CD8-positive, alpha-beta memory T cell (primary cell): ENCODE measurements around the gene RDH8. TPM values are rescaled to one million over a fixed set of nuclear protein-coding genes. Genes with fewer than 3 reads are reported as not detected.
A peak's percentile ranks its signal among the peaks of the same experiment; 100 is the strongest.

Experiments used
- CTCF ChIA-PET: fragments of 350-600 bp; sonication (Branson Sonifier 250); formaldehyde crosslinking; loops from one replicate; lab custom pipeline; 2021; ENCODE audit warnings: antibody characterized with exemption; lab: Charles Lee
- POLR2A ChIA-PET: fragments of 350-600 bp; sonication (Branson Sonifier 250); formaldehyde crosslinking; loops from one replicate; lab custom pipeline; 2021; ENCODE audit warnings: antibody characterized with exemption; lab: Charles Lee
- DNase-seq, 5 donors: peaks; one replicate each; pipeline versions ENCODE4 v3.0.0 to v3.0.0-alpha.2; 2020 to 2022; ENCODE audit warnings: mixed read lengths in 1 of 5
- H3K27ac ChIP-seq: one replicate; pipeline ENCODE4 v1.7.0; 2013; ENCODE audit warnings: low read depth, mild to moderate bottlenecking, low read length, moderate library complexity
- H3K27me3 ChIP-seq: 2 replicates; pipeline ENCODE4 v1.7.0; 2013; ENCODE audit warnings: low read length, mild to moderate bottlenecking; ENCODE audit not compliant: insufficient read depth, poor library complexity, severe bottlenecking
- H3K36me3 ChIP-seq: 2 replicates; pipeline ENCODE4 v1.7.0; 2013; ENCODE audit warnings: mild to moderate bottlenecking, low read length, moderate library complexity; ENCODE audit not compliant: insufficient read depth
- H3K4me1 ChIP-seq: 2 replicates; pipeline ENCODE4 v1.7.0; 2013; ENCODE audit warnings: mild to moderate bottlenecking, low read length, moderate library complexity; ENCODE audit not compliant: insufficient read depth
- H3K4me3 ChIP-seq: 2 replicates; pipeline ENCODE4 v1.7.0; 2013; ENCODE audit warnings: mild to moderate bottlenecking, low read length
- H3K9me3 ChIP-seq: 2 replicates; pipeline ENCODE4 v1.7.0; 2013; ENCODE audit warnings: mild to moderate bottlenecking, low read length
- H3K27ac Mint-ChIP-seq, 8 donors: one replicate each; pipeline ENCODE4 v1.8.0; 2020 to 2021; ENCODE audit warnings: mixed read lengths in 8 of 8, mild to moderate bottlenecking in 6 of 8, inconsistent platforms in 3 of 8, moderate library complexity in 3 of 8
- H3K27me3 Mint-ChIP-seq, 2 donors: one replicate each; pipeline ENCODE4 v1.8.0; 2020 to 2021; ENCODE audit warnings: mixed read lengths in 2 of 2, mild to moderate bottlenecking in 1 of 2, moderate library complexity in 1 of 2
- H3K36me3 Mint-ChIP-seq, 3 donors: one replicate each; pipeline ENCODE4 v1.8.0; 2020 to 2021; ENCODE audit warnings: mixed read lengths in 3 of 3, inconsistent platforms in 1 of 3, mild to moderate bottlenecking in 1 of 3
- H3K4me1 Mint-ChIP-seq, 3 donors: one replicate each; pipeline ENCODE4 v1.8.0; 2020 to 2021; ENCODE audit warnings: mixed read lengths in 3 of 3, inconsistent platforms in 1 of 3, mild to moderate bottlenecking in 1 of 3
- H3K4me3 Mint-ChIP-seq, 7 donors: one replicate each; pipeline ENCODE4 v1.8.0; 2020 to 2021; ENCODE audit warnings: mixed read lengths in 7 of 7, mild to moderate bottlenecking in 6 of 7, moderate library complexity in 4 of 7, inconsistent platforms in 2 of 7
- H3K9me3 Mint-ChIP-seq, 5 donors: one replicate each; pipeline ENCODE4 v1.8.0; 2020 to 2022; ENCODE audit warnings: mixed read lengths in 5 of 5, mild to moderate bottlenecking in 3 of 5, moderate library complexity in 2 of 5, inconsistent platforms in 1 of 5
- polyA plus RNA-seq: library from polyadenylated mRNA; unstranded; fragments of 300-500 nt; fragmentation: Illumina TruSeq; gene quantifications from one replicate; pipeline ENCODE4 v1.2.3, GENCODE V29; 2021
- total RNA-seq, 2 experiments: library from RNA; stranded (reverse); gene quantifications; one replicate each; pipeline ENCODE4 v1.2.3, GENCODE V29; 2021

The RDH8 gene
- total and polyA plus RNA-seq, 3 experiments from 2014 or later: not detected

DNA sequence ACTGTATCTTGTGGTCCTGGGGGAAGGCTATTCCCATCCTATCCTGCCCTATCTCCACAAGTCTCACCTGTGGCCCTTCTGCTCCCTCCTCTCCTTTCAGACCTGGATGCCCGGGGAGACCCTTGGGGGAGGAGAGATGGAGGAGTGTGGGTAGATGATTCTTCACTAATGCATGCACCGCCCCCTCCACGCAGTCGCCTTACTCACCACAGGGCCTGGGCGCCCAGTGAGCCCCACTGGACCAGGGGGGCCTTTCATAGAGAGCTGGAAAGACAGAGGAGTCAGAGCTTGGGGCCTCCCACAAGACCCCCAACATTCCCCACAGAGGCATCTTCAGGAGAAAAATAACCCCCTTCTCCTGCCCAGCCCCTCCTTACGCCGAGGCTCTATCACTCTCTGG is 17.3 kb upstream of the RDH8 start:
- POLR2A ChIA-PET: no interaction called here
- no peaks in the 10 kb centered on the region for H3K4me1 ChIP-seq
- H3K4me3 ChIP-seq: no peak overlapping the region
- Mint-ChIP-seq H3K9me3 (no peaks in the 10 kb centered on the region), H3K4me3 (no peak overlapping the region), H3K27me3 (peaks cover 23 to 40% of the 10 kb centered on the region in 2 donors), H3K36me3 (peaks cover 0 to 4% (median 4%) of the 10 kb centered on the region in 3 donors), H3K4me1 (peaks cover 2 to 8% (median 4%) of the 10 kb centered on the region in 3 donors), H3K27ac (peak overlapping the region in 1 of 8 donors; percentile 64)
- no peaks in the 10 kb centered on the region for H3K27me3 ChIP-seq
- CTCF ChIA-PET: no interaction called here
- no peak for DNase-seq
- no peaks in the 10 kb centered on the region for H3K9me3 ChIP-seq
- no peak overlapping the region for H3K27ac ChIP-seq
- no peaks in the 10 kb centered on the region for H3K36me3 ChIP-seq

DNA sequence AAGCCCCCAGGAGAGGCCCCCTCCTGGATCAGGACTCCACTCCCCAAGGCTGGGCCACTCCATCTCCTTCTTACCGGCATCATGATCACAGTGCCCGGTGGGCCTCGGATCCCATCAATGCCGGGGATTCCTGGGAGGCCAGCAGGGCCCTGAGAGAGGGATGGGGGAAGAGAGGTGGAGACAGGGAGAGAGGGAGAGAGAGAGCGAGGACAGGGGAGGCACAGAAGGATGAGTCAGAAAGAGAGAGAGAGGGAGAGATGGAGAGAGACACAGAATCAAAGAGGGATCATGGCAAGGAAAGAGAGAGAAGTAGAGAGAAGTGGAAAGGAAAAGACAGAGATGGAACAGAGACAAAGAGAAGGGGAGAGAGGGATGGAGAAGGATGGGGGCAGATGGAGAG is 16.7 kb upstream of the RDH8 start:
- H3K4me3 ChIP-seq: no peak overlapping the region
- H3K4me3 Mint-ChIP-seq: no peak overlapping the region
- peak overlapping the region in 3 of 8 donors; percentile 4 to 51 (median 21) for H3K27ac Mint-ChIP-seq
- no peaks in the 10 kb centered on the region for H3K9me3 Mint-ChIP-seq
- DNase-seq: no peak
- H3K9me3 ChIP-seq: no peaks in the 10 kb centered on the region
- H3K27me3 ChIP-seq: no peaks in the 10 kb centered on the region
- CTCF ChIA-PET: no interaction called here
- no peaks in the 10 kb centered on the region for H3K4me1 ChIP-seq
- POLR2A ChIA-PET: no interaction called here
- peaks cover 0 to 4% (median 1%) of the 10 kb centered on the region in 3 donors for H3K36me3 Mint-ChIP-seq
- peaks cover 2 to 8% (median 4%) of the 10 kb centered on the region in 3 donors for H3K4me1 Mint-ChIP-seq
- peaks cover 21 to 37% of the 10 kb centered on the region in 2 donors for H3K27me3 Mint-ChIP-seq
- no peak overlapping the region for H3K27ac ChIP-seq
- no peaks in the 10 kb centered on the region for H3K36me3 ChIP-seq

DNA sequence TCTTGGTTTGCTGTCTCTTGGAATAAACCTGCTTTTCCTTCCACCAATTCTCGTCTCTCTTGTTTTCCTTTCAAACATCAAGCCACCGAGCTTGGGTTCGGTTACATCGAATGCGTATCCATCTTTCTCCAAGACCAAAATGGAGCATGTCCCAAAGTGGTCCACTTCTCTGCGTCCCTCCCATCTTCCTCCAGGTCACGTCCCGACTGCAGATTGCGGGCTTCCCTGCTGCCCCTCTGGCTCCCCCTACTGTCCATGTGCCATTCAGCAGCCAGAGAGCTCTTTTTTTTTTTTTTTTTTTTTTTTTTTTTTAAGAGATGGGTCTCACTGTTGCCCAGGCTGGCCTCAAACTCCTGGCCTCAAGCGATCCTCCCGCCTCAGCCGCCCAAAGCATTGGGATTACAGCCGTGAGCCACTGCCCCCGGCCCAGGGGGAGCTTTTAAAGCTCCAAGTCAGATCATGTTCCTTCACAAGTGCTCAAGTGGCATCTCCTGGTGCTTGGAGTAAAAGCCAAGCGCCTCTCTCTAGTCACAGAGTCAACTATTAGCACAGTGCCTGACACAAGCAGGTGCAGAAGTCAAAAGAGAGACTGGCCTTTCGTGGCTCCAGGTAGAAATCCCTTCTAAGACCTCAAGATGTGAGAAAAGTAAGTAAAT is 13.0 kb upstream of the RDH8 start:
- Mint-ChIP-seq H3K27me3 (peaks cover 28 to 62% of the 10 kb centered on the region in 2 donors), H3K9me3 (peaks cover 0 to 4% (median 0%) of the 10 kb centered on the region in 5 donors), H3K36me3 (peaks cover 0 to 11% (median 1%) of the 10 kb centered on the region in 3 donors), H3K27ac (peak overlapping the region in 4 of 8 donors; percentile 4 to 82 (median 44)), H3K4me1 (peaks cover 8 to 35% (median 11%) of the 10 kb centered on the region in 3 donors), H3K4me3 (no peak overlapping the region)
- CTCF ChIA-PET: interaction anchor here (1.0 to 2.7 kb wide), 7 partner anchors 10 to 69 kb away, joined by 3 to 14 read pairs (median 5); partner anchors contain the start of gene COL5A3
- POLR2A ChIA-PET: interaction anchor here (0.6 to 1.0 kb wide), 2 partner anchors 143 to 872 kb away, joined by 3 to 8 read pairs; no protein-coding TSS in a partner anchor
- Histone ChIP-seq H3K9me3 (no peaks in the 10 kb centered on the region), H3K4me3 (no peak overlapping the region), H3K36me3 (no peaks in the 10 kb centered on the region), H3K27ac (no peak overlapping the region), H3K4me1 (no peaks in the 10 kb centered on the region), H3K27me3 (no peaks in the 10 kb centered on the region)
- DNase-seq: peak; percentile 45 to 67 (median 56)

DNA sequence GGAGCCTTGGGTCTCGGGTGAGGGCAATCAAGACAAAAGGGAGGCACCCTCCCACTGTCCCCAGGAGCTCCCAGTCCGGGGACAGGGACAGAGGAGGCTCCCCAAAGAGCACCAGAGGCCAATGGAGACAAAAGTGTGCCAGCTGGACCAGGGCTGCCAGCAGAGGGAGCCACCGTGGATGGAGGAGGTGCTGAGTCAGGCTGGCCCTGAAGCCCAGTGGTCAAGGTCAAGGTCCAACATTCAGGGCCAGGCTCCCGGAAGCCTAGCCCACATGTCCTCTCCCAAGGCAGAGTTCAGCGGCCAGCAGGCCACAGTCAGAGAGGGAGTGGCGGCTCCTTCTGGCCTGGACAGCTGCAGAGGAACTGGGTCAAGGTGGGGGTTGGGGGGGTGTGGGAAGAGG is 11.4 kb upstream of the RDH8 start:
- H3K27ac Mint-ChIP-seq: no peak overlapping the region
- H3K36me3 Mint-ChIP-seq: peaks cover 0 to 11% (median 1%) of the 10 kb centered on the region in 3 donors
- H3K27me3 Mint-ChIP-seq: peaks cover 30 to 68% of the 10 kb centered on the region in 2 donors
- Histone ChIP-seq H3K4me1 (no peaks in the 10 kb centered on the region), H3K4me3 (no peak overlapping the region), H3K27me3 (peaks cover 4% of the 10 kb centered on the region), H3K9me3 (no peaks in the 10 kb centered on the region), H3K27ac (no peak overlapping the region), H3K36me3 (no peaks in the 10 kb centered on the region)
- ChIA-PET POLR2A (no interaction called here), CTCF (no interaction called here)
- H3K4me3 Mint-ChIP-seq: peak overlapping the region in 1 of 7 donors; percentile 78
- peaks cover 0 to 4% (median 0%) of the 10 kb centered on the region in 5 donors for H3K9me3 Mint-ChIP-seq
- H3K4me1 Mint-ChIP-seq: peaks cover 15 to 41% (median 16%) of the 10 kb centered on the region in 3 donors
- DNase-seq: no peak

DNA sequence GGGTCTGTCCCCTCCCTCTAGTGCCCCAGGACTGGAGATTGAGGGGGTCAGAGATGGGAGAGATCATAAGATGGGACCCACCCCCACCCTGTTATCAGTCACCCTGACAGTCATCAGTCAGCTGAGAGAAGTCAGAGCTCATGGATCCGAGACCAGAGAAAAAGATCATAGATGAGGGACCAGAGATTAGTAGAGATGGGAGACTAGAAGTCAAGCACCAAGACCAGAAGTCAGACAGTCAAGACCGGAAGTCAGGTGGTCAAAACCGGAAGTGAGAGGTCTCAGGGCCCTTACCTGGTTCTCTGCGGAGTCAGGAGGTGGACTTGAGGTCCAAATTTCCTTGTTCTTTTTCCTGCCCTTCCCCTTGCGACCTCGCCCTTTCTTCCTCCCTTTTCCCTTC is 10.0 kb upstream of the RDH8 start:
- no peak overlapping the region for H3K27ac ChIP-seq
- Mint-ChIP-seq H3K27ac (peak overlapping the region in 4 of 8 donors; percentile 12 to 89 (median 70)), H3K4me1 (peaks cover 20 to 52% (median 21%) of the 10 kb centered on the region in 3 donors), H3K4me3 (peak overlapping the region in 4 of 7 donors; percentile 26 to 81 (median 56)), H3K9me3 (peaks cover 0 to 4% (median 0%) of the 10 kb centered on the region in 5 donors), H3K27me3 (peaks cover 29 to 74% of the 10 kb centered on the region in 2 donors), H3K36me3 (peaks cover 0 to 11% (median 1%) of the 10 kb centered on the region in 3 donors)
- no peaks in the 10 kb centered on the region for H3K36me3 ChIP-seq
- no peaks in the 10 kb centered on the region for H3K9me3 ChIP-seq
- no peak for DNase-seq
- CTCF ChIA-PET: no interaction called here
- no peaks in the 10 kb centered on the region for H3K4me1 ChIP-seq
- peaks cover 9% of the 10 kb centered on the region for H3K27me3 ChIP-seq
- POLR2A ChIA-PET: no interaction called here
- no peak overlapping the region for H3K4me3 ChIP-seq

DNA sequence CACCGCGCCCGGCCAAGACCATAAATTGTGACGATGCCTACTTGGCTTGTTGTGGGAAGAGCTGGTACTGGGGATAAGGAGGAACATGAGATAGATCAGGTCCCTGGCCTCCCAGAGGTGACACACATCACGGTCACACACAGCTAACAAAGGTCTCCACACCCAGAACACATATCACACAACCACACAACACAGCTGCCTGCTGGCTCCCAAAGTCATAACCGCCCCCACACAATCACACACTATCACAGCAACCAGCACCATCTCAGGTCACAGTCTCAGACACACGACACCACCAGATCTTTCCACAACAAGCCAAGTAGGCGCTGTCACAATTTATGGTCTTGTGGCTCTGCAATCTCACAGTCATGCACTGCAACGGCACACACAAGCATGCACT is 8.7 kb upstream of the RDH8 start:
- Mint-ChIP-seq H3K4me3 (peak overlapping the region in 5 of 7 donors; percentile 30 to 86 (median 81)), H3K4me1 (peaks cover 27 to 61% (median 29%) of the 10 kb centered on the region in 3 donors), H3K27ac (peak overlapping the region in 5 of 8 donors; percentile 13 to 77 (median 70)), H3K9me3 (peaks cover 0 to 4% (median under 1%) of the 10 kb centered on the region in 5 donors), H3K36me3 (peaks cover 0 to 11% (median 1%) of the 10 kb centered on the region in 3 donors), H3K27me3 (peaks cover 33 to 77% of the 10 kb centered on the region in 2 donors)
- ChIA-PET CTCF (no interaction called here), POLR2A (no interaction called here)
- no peak for DNase-seq
- no peak overlapping the region for H3K27ac ChIP-seq
- no peak overlapping the region for H3K4me3 ChIP-seq
- H3K36me3 ChIP-seq: no peaks in the 10 kb centered on the region
- peaks cover 1% of the 10 kb centered on the region for H3K4me1 ChIP-seq
- H3K27me3 ChIP-seq: peaks cover 14% of the 10 kb centered on the region
- no peaks in the 10 kb centered on the region for H3K9me3 ChIP-seq

DNA sequence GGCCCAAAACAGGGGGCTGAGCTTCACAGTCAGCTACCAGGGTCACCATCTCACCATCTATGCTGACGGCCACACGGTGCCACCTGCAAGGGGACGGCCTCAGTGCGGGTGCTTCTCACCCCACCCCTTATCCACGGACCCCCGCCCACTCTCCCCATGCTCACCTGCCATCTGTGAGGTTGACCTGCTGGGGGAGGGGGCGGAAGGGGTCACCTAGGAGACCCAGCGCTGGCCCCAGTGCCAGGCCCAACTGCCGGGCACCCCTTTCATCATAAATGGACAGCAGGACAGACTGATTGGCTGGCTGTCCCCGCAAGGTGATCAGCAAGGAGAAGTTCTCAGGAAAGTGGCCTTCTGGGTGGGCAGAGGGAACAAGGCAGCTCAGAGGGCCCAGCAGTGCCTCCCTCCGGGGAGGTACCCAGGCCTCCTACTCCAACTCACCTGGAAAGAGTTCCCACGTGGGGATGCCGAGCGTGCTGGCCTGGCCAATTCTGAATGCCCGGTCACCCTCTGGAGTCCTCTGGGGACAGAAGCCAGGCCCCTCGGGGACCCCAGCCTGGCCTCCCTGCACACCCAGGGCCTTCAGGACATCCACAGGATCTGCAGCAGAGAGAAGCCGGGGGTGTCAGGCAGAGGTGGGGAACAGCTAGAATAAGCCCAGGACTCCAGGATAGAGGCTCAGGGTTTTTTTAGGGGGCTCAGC is 7.5 kb upstream of the RDH8 start:
- Mint-ChIP-seq H3K4me1 (peaks cover 27 to 58% (median 30%) of the 10 kb centered on the region in 3 donors), H3K4me3 (peak overlapping the region in 6 of 7 donors; percentile 56 to 90 (median 83)), H3K27ac (peak overlapping the region in 5 of 8 donors; percentile 12 to 87 (median 60)), H3K27me3 (peaks cover 33 to 70% of the 10 kb centered on the region in 2 donors), H3K9me3 (peaks cover 0 to 4% (median 2%) of the 10 kb centered on the region in 5 donors), H3K36me3 (peaks cover 0 to 8% (median 0%) of the 10 kb centered on the region in 3 donors)
- H3K36me3 ChIP-seq: no peaks in the 10 kb centered on the region
- no peak overlapping the region for H3K27ac ChIP-seq
- CTCF ChIA-PET: no interaction called here
- H3K4me3 ChIP-seq: no peak overlapping the region
- POLR2A ChIA-PET: no interaction called here
- H3K27me3 ChIP-seq: peaks cover 14% of the 10 kb centered on the region
- H3K9me3 ChIP-seq: no peaks in the 10 kb centered on the region
- DNase-seq: no peak
- peaks cover 5% of the 10 kb centered on the region for H3K4me1 ChIP-seq
